ENCODE measurements around the gene MEGF8. TPM values are rescaled to one million over a fixed set of nuclear protein-coding genes. Genes with fewer than 3 reads are reported as not detected.

Gene MEGF8
- total and polyA plus RNA-seq, 2 of the 8 experiments (the other 6 are each of a cell fraction or from before 2014, with no cell fraction given): 13.0 to 23.7 TPM

- POLR2A ChIA-PET (ENCODE audit: partially characterized antibody): no interaction called here
- H2AFZ ChIP-seq (ENCODE audit: low read length): no peak overlapping the region
- peaks cover 2% of the 10 kb centered on the region; the same call in 1 of the 2 replicates for H3K79me1 ChIP-seq (ENCODE audit: low read depth, low read length)
- no peak overlapping the region for H3K18ac ChIP-seq (ENCODE audit: extremely low read depth, low read length)
- H3K36me3 ChIP-seq (ENCODE audit: control insufficient read depth in 2 of 4, insufficient read depth in 4 of 4, low read length in 3 of 4): peaks cover 0 to 8% (median 2%) of the 10 kb centered on the region in 4 experiments; a peak in 1 of 8 replicates
- no peak overlapping the region for H2BK20ac ChIP-seq (ENCODE audit: low read length)
- no peak overlapping the region for H3K4me2 ChIP-seq (ENCODE audit: insufficient read depth in 1 of 2, low read depth in 2 of 2, low read length in 2 of 2)
- CTCF ChIA-PET (ENCODE audit: partially characterized antibody): no interaction called here
- H3K9ac ChIP-seq (replicated peaks in 1 of 4; ENCODE audit: extremely low read depth in 1 of 4, low read depth in 3 of 4, low read length in 3 of 4): no peak overlapping the region
- no peaks in the 10 kb centered on the region; the same call in 1 of the 2 replicates for H3K23me2 ChIP-seq (ENCODE audit: low read depth, low read length)
- no peak overlapping the region for H4K8ac ChIP-seq (ENCODE audit: extremely low read depth, insufficient read depth, low read length)
- H4K5ac ChIP-seq (ENCODE audit: insufficient read length, low read depth, low read length): no peak overlapping the region
- no peak for DNase-seq (ENCODE audit: low read depth in 1 of 2, low spot score in 2 of 2)
- H2AK5ac ChIP-seq (ENCODE audit: low read depth, low read length): no peak overlapping the region
- H2BK120ac ChIP-seq (replicated peaks; ENCODE audit: low read depth, low read length): no peak overlapping the region
- no peaks in the 10 kb centered on the region for H3K9me3 ChIP-seq (ENCODE audit: insufficient read depth in 2 of 2, low read depth in 1 of 2, low read length in 1 of 2)
- no peak overlapping the region for H3K4me3 ChIP-seq (ENCODE audit: extremely low read depth in 1 of 4, insufficient read depth in 2 of 4, low read depth in 3 of 4, low read length in 4 of 4)
- H3K79me2 ChIP-seq (ENCODE audit: control insufficient read depth in 1 of 2, insufficient read depth in 2 of 2, low read length in 2 of 2): no peaks in the 10 kb centered on the region; a peak in 1 of 4 replicates
- no peaks in the 10 kb centered on the region; a peak in 1 of 7 replicates for H3K4me1 ChIP-seq (replicated peaks in 1 of 4; ENCODE audit: control insufficient read depth in 3 of 4, insufficient read depth in 4 of 4, low read length in 3 of 4)
- H3K23ac ChIP-seq (ENCODE audit: insufficient read length): no peak overlapping the region
- H2BK15ac ChIP-seq (ENCODE audit: low read length): no peak overlapping the region
- no peak for FAIRE-seq
- H3K27me3 ChIP-seq (replicated peaks in 1 of 4; ENCODE audit: control insufficient read depth in 3 of 4, extremely low read depth in 1 of 4, insufficient read depth in 3 of 4, low read length in 3 of 4): no peaks in the 10 kb centered on the region
- H3K27ac ChIP-seq (ENCODE audit: low read depth, low read length): no peak overlapping the region
- no peak overlapping the region for H3K56ac ChIP-seq (replicated peaks; ENCODE audit: insufficient read length, low read depth, low read length)
- no peak overlapping the region for H4K91ac ChIP-seq (replicated peaks; ENCODE audit: insufficient read length, low read length)
- WGBS, 2 experiments (ENCODE audit: extremely low coverage in 1 of 2, insufficient coverage in 1 of 2, insufficient read length in 1 of 2, insufficient replicate concordance in 2 of 2, low coverage in 1 of 2, low lambda C conversion rate in 2 of 2, missing lambda C conversion rate in 1 of 2): 86% methylated on average over 7 of the region's 7 CpGs; no CpG with 5 or more reads in 1 of the 2 experiments
- no peak overlapping the region for H2BK12ac ChIP-seq (ENCODE audit: low read depth, low read length)
- H2BK5ac ChIP-seq (ENCODE audit: low read depth, low read length): no peak overlapping the region
- H3K4ac ChIP-seq (replicated peaks; ENCODE audit: insufficient read length, low read depth, low read length): no peak overlapping the region
- no peak overlapping the region for H3K14ac ChIP-seq (ENCODE audit: insufficient read length)
- peaks cover 0 to 11% of the 10 kb centered on the region in 2 experiments for H4K20me1 ChIP-seq (replicated peaks in 1 of 2; ENCODE audit: control insufficient read depth in 1 of 2, insufficient read depth in 2 of 2, low read length in 2 of 2)
- TF ChIP-seq EP300 (IDR thresholded peaks at IDR 0.05; ENCODE audit: borderline replicate concordance in 1 of 2, low read depth in 2 of 2, low read length in 2 of 2): no peak
- no peak for TF ChIP-seq HDAC6 (IDR thresholded peaks at IDR 0.05; ENCODE audit: low read depth, low read length)
- no peak for TF ChIP-seq ATF2 (IDR thresholded peaks at IDR 0.05; ENCODE audit: low read length)
- no peak for TF ChIP-seq RNF2 (IDR thresholded peaks at IDR 0.05; ENCODE audit: borderline replicate concordance, low read depth, low read length, missing control alignments, poor library complexity, severe bottlenecking)
- no peak for TF ChIP-seq GABPA (IDR thresholded peaks at IDR 0.05; ENCODE audit: borderline replicate concordance, insufficient read depth, low read length)
Observed at GRCh38 chr19:42335374-42335936, 10.0 kb downstream of the MEGF8 start.
